ENCODE results near the gene SOX11.

DNA sequence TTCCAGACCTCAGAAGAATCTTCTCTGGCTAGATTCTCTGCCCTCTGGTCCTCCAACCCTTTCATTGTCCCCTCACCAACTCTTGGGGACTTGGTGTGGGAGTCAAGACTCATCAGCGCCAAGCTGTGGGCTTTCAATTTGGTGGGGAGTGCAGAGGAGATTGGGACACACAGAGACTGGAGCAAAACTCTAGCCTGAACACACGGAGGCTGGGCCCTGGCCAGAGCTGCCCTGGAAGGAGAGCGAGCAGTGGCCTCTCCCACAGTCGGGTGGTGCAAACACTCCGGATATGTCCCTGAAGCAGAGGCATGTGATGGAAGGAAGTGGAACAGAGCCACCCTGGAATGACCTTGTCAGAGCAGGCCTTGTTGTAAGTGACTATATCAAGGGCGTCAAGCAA is 8.7 kb upstream of the SOX11 start:
- TF ChIP-seq, protein P1, sequence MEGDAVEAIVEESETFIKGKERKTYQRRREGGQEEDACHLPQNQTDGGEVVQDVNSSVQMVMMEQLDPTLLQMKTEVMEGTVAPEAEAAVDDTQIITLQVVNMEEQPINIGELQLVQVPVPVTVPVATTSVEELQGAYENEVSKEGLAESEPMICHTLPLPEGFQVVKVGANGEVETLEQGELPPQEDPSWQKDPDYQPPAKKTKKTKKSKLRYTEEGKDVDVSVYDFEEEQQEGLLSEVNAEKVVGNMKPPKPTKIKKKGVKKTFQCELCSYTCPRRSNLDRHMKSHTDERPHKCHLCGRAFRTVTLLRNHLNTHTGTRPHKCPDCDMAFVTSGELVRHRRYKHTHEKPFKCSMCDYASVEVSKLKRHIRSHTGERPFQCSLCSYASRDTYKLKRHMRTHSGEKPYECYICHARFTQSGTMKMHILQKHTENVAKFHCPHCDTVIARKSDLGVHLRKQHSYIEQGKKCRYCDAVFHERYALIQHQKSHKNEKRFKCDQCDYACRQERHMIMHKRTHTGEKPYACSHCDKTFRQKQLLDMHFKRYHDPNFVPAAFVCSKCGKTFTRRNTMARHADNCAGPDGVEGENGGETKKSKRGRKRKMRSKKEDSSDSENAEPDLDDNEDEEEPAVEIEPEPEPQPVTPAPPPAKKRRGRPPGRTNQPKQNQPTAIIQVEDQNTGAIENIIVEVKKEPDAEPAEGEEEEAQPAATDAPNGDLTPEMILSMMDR (IDR thresholded peaks at IDR 0.05), result no peak
- TF ChIP-seq POLR2A (IDR thresholded peaks at IDR 0.05), result no peak

Data from testis (tissue), 2 donors.